Measurements from ENCODE around the gene RALGAPA2.
"Not testable (repeated sequence)": the region's sequence is repeated elsewhere in the genome, so short reads cannot be mapped to it uniquely, and the experiment has no call there.

RALGAPA2 gene

DNA sequence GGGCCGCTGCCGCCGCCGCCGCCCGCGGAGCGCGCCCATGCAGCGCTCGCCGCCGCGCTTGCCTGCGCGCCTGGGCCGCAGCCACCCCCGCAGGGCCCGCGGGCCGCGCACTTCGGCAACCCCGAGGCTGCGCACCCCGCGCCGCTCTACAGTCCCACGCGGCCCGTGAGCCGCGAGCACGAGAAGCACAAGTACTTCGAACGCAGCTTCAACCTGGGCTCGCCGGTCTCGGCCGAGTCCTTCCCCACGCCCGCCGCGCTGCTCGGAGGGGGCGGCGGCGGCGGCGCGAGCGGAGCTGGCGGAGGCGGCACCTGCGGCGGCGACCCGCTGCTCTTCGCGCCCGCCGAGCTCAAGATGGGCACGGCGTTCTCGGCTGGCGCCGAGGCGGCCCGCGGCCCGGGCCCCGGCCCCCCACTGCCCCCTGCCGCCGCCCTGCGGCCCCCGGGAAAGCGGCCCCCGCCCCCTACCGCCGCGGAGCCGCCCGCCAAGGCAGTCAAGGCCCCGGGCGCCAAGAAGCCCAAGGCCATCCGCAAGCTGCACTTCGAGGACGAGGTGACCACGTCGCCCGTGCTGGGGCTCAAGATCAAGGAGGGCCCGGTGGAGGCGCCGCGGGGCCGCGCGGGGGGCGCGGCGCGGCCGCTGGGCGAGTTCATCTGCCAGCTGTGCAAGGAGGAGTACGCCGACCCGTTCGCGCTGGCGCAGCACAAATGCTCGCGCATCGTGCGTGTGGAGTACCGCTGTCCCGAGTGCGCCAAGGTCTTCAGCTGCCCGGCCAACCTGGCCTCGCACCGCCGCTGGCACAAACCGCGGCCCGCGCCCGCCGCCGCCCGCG, 343.8 kb downstream of the RALGAPA2 start:
- no peak for DNase-seq (ENCODE audit: low read depth, low spot score)

DNA sequence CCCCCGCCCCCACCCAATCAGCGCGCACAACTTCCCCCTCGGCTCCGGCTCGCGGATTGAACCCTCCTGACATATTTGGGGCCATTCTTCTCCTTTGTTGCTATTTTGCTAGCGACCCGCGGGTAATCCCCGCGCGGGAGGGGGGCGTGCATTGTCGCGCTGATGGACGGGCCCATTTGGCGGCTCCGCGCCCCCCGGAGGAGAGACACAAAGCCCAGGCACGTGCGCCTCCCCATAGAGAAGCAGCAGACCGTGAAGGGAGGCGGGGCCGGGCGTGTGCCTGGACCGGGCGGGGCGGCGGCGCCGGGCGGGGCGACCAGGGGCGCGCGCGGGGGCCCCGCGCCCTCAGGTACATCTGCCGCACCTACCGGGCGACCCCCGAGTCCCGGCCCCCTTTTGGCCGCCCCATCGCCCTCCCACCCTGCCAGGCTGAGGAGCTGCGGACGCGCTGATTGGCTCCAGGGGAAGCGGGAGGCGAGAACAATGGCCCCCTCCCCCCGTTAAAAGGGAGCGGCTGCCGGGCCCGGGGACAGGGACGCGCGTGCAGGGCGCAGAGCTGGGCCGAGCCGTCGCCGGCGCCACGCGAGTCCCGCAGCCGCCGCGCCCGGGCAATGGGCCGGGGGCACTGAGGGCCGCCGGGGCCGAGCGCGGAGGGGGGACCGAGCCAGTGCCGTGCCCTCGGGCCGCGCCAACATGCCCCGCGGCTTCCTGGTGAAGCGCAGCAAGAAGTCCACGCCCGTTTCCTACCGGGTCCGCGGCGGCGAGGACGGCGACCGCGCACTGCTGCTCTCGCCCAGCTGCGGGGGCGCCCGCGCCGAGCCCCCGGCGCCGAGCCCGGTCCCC, 344.6 kb downstream of the RALGAPA2 start, which contains the start of gene INSM1:
TSS of gene INSM1 (plus strand) at position 530 of the 843 bp plus-strand sequence. CDS start at position 694, 164 bp downstream.
- no peak for DNase-seq (ENCODE audit: low read depth, low spot score)

GRCh38 chr20:20366876-20367574, 345.4 kb downstream of the RALGAPA2 start:
- DNase-seq (ENCODE audit: low read depth, low spot score), result no peak

DNA sequence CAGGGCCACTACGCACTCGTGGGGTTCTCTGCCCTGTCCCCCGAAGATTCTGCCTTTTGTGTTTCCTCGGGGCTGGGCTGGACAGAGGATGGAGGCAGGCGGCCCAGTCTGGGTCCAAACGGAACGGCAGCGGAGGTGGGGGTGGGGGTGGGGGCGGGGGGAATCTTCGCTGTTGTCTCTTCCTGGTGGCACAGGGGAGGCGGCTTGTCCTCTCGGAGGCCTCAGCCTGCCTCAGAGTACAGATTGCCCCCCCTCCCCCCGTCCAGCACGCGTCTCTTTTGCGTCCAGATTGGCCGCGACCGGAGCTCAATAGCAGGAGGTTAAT, 345.9 kb downstream of the RALGAPA2 start:
- no peak for DNase-seq (ENCODE audit: low read depth, low spot score)

DNA sequence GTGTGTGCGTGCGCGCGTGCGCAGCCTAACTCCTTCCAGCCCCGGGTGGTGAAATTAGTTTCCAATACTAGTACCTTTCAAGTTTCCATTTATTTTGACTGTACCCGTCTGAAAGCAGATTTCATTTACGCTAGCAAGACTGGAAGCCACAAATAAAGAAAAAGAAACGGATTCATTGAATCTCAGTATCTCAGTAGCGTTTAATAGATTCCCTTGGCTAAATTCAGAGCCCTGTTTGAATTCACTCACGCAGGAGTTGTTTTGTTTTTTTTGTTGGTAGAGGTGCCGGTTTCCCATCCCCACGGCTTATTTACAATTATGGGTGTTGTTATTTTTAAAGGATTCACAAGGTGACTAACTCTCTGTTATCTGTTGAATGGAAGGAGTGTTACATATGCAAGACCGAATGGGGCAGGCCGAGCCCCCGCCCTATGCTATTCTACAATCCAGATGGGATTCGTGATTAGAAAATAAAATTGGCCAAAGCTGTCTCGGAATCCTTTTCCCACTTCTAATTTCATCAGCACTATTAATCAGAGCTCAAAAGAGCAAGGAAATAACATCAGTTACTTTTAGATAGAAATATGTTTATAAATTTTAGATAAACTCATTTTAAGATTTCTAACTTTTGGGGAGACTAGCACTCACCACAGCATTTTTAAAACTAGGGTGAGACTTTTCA, 346.8 kb downstream of the RALGAPA2 start:
- no peak for DNase-seq (ENCODE audit: low read depth, low spot score)

DNA sequence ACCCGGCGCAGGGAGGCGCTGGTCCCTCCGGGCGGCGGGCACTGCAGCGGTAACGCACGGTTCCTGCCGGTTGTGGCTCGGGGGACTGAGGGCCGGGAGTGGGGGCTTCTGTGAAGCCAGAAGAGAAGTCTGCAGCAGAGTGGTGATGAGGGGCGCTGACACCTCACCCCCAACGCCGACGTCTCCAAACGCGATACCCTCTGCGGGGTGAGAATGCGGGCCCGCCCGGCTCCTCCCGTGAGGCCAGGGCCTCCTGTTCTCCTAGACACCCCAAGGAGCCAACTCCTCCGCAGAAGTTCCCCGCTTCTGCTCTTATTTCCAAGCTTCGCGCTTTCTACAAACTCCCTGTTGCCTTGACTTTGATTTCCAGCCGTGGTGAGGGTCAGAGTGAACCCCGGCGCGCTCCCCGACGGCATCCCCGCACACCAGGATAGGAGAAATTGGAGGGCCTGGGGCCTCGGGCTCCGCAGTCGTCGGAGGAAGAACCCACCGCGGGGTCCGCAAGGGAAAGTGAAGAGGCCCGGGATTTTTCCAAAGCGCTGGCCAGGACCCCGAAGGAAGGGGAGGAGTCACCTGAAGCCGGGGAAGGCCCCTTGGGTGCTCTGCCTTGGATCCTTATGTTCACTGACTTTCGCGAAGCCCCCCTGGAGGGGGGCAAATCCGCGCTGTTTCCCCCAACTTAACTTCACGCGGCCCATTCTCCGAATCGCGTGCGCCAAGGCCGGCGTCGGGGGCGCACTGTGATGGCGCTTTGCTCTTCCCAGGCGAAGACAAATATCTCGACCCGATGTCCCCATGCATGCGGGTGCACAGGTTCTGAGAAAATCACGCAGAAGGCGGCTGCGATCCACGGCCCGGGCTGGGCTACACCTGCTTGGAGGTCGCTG, 347.6 kb downstream of the RALGAPA2 start:
- DNase-seq (ENCODE audit: low read depth, low spot score), result no peak

DNA sequence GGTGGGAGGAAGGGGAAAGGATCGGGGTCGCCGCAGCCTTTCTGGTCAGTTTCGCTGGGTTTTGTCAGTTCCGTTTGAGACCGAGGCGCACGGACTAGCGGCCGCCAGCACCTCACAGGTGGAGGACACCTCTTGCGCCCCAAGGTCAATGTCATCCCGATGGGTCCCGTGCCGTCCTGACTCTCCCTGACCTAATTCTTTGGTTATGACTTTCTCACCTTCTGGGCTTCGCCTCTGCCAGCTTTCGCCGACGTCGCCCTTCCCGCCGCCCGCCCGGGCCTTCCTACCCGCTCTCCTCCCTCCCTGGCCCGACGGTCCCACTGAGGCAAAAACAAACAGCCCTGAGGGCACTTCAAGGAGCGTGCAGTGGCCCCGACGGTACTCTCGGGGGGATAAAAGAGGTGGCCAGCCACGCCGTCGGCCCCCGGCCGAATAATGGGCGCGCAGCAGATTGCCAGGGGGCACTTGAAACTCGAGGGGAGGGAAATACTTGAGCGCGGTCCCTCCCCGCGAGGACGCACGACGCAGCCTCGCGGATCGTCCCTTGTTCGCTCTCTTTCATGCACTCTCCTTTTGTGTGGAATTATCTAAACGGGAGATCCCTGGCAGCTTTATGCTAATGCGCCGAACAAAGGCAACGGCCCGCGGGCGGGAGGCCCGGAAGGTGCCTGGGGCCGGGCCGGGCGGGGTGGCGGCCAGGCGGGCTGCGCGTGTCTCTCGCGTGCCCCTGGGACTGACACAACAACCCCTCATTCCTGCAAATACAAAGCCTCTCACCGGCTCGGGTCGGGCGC, 348.4 kb downstream of the RALGAPA2 start:
- no peak for DNase-seq (ENCODE audit: low read depth, low spot score)

GRCh38 chr20:20363434-20363798, 349.0 kb downstream of the RALGAPA2 start:
- no peak for DNase-seq (ENCODE audit: low read depth, low spot score)

DNA sequence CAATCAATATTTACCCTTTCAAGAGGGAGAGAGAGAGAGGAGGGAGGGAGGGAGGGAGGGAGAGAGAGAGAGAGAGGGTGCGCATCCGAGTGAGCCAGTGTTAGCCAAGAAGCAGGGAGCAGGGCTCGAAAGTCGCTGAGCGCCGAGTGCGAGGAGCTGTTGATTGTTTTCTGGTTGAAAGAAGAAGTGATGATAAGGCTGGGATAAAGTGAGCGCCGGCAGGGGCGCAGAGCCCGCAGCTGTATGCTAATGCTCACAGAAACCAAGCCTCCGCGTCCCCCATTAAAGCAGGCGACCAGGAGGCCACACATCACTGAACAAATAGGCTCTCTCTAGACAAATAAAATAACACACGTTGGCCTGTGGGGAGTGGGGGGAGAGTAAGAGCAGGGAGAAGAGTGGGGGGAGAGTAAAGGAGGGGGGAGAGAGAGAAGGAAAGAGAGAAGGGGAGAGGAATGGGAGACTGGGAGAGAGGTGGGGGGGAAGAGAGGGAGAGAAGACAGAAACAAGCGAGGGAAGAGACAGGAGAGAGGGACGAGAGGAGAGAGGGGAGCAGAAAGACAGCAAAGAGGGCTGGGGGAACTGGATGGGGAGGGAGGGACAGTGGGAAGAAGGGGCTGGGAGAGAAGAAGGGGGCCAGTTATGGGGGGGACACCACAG, 349.5 kb downstream of the RALGAPA2 start:
- no peak for DNase-seq (ENCODE audit: low read depth, low spot score)

DNA sequence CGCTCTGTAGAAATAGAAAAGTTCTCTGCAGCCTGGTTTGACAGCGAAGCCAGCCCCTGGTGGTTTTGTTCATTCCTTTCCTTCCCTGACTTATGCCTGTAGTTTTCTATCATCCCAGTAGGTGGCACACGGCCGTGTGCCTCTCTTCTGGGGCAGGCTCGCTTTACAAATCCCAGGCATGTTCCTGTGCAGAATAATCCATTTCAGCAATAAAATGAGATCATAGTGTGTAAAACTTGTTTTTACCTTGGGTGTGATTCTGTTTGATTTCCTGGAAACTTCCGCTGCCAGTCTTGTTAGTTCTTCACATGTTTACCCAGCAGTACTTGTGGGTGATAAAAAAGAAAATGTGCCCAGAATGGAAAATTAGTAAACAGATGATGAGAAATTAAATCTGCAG, 352.0 kb downstream of the RALGAPA2 start:
- no peak for DNase-seq (ENCODE audit: low read depth, low spot score)

GRCh38 chr20:20359628-20360027, 352.8 kb downstream of the RALGAPA2 start:
- DNase-seq (ENCODE audit: low read depth, low spot score), result no peak

DNA sequence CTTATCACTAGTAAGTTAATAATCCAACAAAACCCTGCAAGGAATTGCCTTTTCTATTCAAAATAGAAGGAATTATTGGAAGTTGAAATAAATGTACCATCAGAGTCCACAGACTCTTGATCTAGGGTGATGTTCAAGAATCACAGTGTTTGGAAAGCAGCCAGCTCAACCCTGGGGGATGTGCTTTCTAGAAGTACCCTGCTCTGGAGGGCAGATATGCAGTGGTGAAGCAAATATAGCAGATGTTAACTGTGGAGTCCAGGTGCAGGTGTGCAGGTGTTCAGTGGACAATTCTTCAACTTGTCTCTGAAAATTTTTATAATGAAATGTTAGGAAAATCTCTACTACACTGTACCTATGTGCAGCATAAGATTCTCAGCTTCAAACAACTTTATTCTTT, 353.6 kb downstream of the RALGAPA2 start:
- DNase-seq (ENCODE audit: low read depth, low spot score), result no peak

- not testable (repeated sequence) for DNase-seq (ENCODE audit: low read depth, low spot score)
Observed at GRCh38 chr20:20355503-20355902, 356.9 kb downstream of the RALGAPA2 start.

- no peak for DNase-seq (ENCODE audit: low read depth, low spot score)
Observed at GRCh38 chr20:20353576-20353975, 358.9 kb downstream of the RALGAPA2 start.

- DNase-seq (ENCODE audit: low read depth, low spot score), result no peak
Observed at GRCh38 chr20:20344476-20344875, 368.0 kb downstream of the RALGAPA2 start.

DNA sequence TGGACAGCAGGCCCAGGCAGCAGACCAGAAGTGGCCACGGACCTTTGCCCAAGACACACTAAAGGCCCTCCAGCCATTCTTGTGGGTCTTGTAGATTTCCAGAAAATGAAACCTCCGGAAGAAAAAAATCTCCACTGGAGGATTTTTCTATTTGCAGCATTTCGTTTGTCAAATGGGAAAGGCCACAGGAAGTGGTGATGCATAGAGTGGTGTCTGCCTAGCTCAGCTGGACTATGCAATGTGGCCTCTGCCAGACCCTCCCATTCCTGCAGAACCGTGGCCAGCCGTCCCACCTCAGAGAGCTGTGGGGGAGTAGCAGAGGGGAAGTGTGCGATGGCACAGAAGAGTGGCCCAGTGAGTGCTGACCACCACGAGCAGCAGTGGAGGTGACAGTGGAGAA, 368.5 kb downstream of the RALGAPA2 start:
- DNase-seq (ENCODE audit: low read depth, low spot score), result no peak

Measured in activated naive CD8-positive, alpha-beta T cell treated with anti-CD3 and anti-CD28 coated beads, Interleukin-2, amount 50 U/mL, for 16 hours (primary cell).